HG03060 (cell line): ENCODE measurements around the gene KIF4A.

Source experiments
- ATAC-seq: cut with Tn5 transposase; IDR thresholded peaks from one replicate; pipeline ENCODE4 v1.9.1; 2021; ENCODE audit warnings: low read depth, moderate number of reproducible peaks; ENCODE audit not compliant: unreplicated experiment

The KIF4A gene

GRCh38 chrX:70434914-70435586 is 145.1 kb downstream of the KIF4A start:
- ATAC-seq = no peak

- no peak for ATAC-seq
Observed at GRCh38 chrX:70436343-70436742, 146.4 kb downstream of the KIF4A start.

GRCh38 chrX:70437011-70437410 is 147.1 kb downstream of the KIF4A start:
- no peak for ATAC-seq

GRCh38 chrX:70437921-70438665 is 148.2 kb downstream of the KIF4A start:
- no peak for ATAC-seq

- ATAC-seq = no peak
Observed at GRCh38 chrX:70439016-70439415, 149.1 kb downstream of the KIF4A start.

GRCh38 chrX:70442224-70442623 is 152.3 kb downstream of the KIF4A start:
- no peak for ATAC-seq

- ATAC-seq = no peak
Observed at GRCh38 chrX:70444326-70444945, 154.5 kb downstream of the KIF4A start, which contains the start of gene DLG3. Gene DLG3, plus strand, starts transcription at chrX:70444835. Its CDS starts 367 bp downstream, at chrX:70445202.

- no peak for ATAC-seq
Observed at GRCh38 chrX:70444946-70445656, 155.2 kb downstream of the KIF4A start.

- no peak for ATAC-seq
Observed at GRCh38 chrX:70445951-70446350, 156.0 kb downstream of the KIF4A start.

- ATAC-seq = no peak
Observed at GRCh38 chrX:70446380-70447350, 156.8 kb downstream of the KIF4A start.

- ATAC-seq = no peak
Observed at GRCh38 chrX:70449457-70449966, 159.6 kb downstream of the KIF4A start.

- ATAC-seq = no peak
Observed at GRCh38 chrX:70452143-70452733, 162.3 kb downstream of the KIF4A start.

- ATAC-seq = no peak
Observed at GRCh38 chrX:70453024-70453618, 163.2 kb downstream of the KIF4A start.

- ATAC-seq = no peak
Observed at GRCh38 chrX:70454441-70455365, 164.8 kb downstream of the KIF4A start.

GRCh38 chrX:70455366-70456202 is 165.7 kb downstream of the KIF4A start:
- ATAC-seq = no peak

- no peak for ATAC-seq
Observed at GRCh38 chrX:70456256-70456655, 166.4 kb downstream of the KIF4A start.

GRCh38 chrX:70461026-70461425 is 171.1 kb downstream of the KIF4A start:
- ATAC-seq = no peak
